Cardiac fibroblast (primary cell): ENCODE results near the gene FSTL4.

Experiments used
- DNase-seq, 2 donors: peaks; one replicate each; pipeline versions ENCODE4 v3.0.0 to v3.0.0-alpha.2; 2010; ENCODE audit warnings: low read depth in 2 of 2
- H3K4me3 ChIP-seq, 2 donors: replicated peaks in 1 of 2; 1 replicate in 1 of 2; 2 replicates in 1 of 2; pipeline ENCODE4 v1.5.1; 2011; ENCODE audit warnings: low read depth in 2 of 2, low read length in 2 of 2, mild to moderate bottlenecking in 2 of 2, moderate library complexity in 1 of 2
- CTCF ChIP-seq: IDR thresholded peaks from one replicate; pipeline ENCODE4 v1.5.1; 2011; ENCODE audit warnings: low read depth, mild to moderate bottlenecking, low read length, inconsistent platforms

FSTL4 gene

GRCh38 chr5:133229931-133230664 is 382.2 kb downstream of the FSTL4 start:
- no peak overlapping the region for H3K4me3 ChIP-seq
- TF ChIP-seq CTCF = no peak
- DNase-seq = no peak

- H3K4me3 ChIP-seq = no peak overlapping the region
- no peak for TF ChIP-seq CTCF
- no peak for DNase-seq
Measured at GRCh38 chr5:133228316-133228715, 384.0 kb downstream of the FSTL4 start.

- no peak for TF ChIP-seq CTCF
- no peak overlapping the region for H3K4me3 ChIP-seq
- DNase-seq = no peak
Measured at GRCh38 chr5:133227897-133228296, 384.4 kb downstream of the FSTL4 start.

GRCh38 chr5:133227082-133227481 is 385.3 kb downstream of the FSTL4 start:
- H3K4me3 ChIP-seq = no peak overlapping the region
- TF ChIP-seq CTCF = no peak
- DNase-seq = no peak

- H3K4me3 ChIP-seq = no peak overlapping the region
- no peak for TF ChIP-seq CTCF
- no peak for DNase-seq
Measured at GRCh38 chr5:133226186-133226585, 386.2 kb downstream of the FSTL4 start.

GRCh38 chr5:133225671-133226152 is 386.6 kb downstream of the FSTL4 start:
- DNase-seq = no peak
- no peak for TF ChIP-seq CTCF
- H3K4me3 ChIP-seq = no peak overlapping the region

GRCh38 chr5:133222979-133223378 is 389.4 kb downstream of the FSTL4 start:
- DNase-seq = peak in 1 of 2 donors; percentile 30

More at GRCh38 chr5:133222979-133223378, 389.4 kb downstream of the FSTL4 start:
- no peak for TF ChIP-seq CTCF
- no peak overlapping the region for H3K4me3 ChIP-seq
